ENCODE data around the gene CCDC197.
A peak's percentile ranks its signal among the peaks of the same experiment; 100 is the strongest.

CCDC197 gene

DNA sequence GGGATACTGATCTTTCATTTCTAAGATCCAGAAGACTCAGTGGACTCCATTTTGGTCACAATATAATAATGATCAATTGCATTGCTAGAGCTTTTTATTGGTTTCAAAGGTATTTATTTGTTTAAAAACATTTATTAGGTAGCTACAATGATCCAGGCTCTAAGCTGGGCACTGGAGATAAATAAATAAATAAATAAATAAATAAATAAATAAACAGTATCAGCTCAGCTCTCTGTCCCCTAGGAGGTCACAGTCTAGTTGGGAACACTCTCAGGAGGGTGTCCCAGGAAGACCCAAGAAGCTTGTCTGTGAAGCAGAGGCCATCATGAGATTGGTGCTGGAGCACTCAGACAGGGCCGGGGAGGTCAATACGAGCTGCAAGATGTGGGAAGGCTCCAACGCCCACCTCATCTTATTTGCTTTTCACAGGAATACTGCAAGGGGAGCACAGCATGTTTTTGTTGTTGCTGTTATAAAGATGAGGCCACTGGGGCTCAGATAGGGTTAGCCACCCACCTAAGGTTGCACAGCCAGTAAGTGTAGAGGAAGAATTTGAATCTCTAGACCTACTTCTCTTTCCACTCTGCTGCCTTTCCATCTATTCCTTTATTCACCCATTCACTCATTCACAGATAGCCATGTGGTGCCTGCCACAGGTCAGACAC, 36.2 kb upstream of the CCDC197 start:
- no peak for DNase-seq (ENCODE audit: low read depth, low spot score)

DNA sequence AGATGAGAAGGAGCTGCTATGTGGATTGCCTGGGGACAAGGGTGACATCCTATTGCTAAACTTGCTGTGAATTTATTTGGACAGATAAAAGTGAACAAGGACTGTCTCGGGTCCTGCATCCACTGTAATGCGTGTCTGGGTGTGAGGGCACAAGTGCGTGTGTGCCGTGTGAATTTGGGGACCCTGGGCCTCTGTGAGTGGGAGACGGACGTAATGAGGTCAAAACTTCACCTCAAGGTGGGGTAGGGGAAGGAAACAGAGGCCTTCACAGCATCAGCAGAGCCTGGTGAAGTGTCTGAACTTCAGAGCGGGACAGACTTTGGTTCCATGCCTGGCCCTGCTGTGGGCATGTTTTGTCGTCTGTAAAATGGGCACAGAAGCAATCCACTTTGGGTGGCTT, 35.5 kb upstream of the CCDC197 start:
- no peak for DNase-seq (ENCODE audit: low read depth, low spot score)

DNA sequence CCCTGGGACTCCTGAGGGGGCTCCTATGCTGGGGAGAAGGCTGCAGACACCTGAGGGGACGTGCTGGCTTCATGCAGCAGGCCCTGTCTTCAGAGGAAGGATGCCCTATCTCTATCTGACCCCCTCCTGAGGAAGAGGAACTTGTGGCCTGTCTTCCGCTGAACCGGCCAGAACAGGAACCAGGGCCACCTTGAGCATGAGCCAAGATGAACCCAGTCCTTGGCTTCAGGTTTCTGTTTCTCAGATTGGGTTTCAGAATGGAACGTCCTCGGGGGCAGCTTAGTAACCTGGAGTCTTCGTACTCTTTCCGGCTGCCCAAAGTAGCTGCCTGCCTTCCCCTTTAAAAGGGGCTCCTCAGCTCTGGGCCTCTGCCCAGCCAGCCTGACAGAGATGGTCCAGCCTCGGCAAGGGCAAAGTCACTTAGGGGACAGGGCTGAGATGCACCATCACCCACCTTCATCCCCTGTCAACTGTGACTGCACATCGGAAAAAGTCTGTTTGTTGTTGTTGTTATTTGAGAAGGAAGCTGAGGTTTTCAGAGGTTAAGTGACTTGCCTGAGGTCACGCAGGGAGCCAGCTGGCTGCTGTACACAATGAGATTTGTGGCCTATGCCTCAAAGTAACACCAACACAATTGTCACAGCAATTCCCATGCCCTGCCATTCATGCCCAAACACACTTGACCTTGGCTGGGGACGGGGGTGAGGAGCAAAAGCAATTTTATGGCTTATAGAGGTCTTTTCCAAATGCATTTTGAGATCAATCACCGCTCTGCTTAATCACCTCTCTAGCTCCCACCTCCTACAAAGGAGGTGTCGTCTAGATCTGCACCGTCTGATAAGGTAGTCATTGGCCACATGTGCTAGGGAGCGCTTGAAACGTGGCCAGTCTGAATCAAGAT, 34.1 kb upstream of the CCDC197 start:
- DNase-seq (ENCODE audit: low read depth, low spot score), result no peak

DNA sequence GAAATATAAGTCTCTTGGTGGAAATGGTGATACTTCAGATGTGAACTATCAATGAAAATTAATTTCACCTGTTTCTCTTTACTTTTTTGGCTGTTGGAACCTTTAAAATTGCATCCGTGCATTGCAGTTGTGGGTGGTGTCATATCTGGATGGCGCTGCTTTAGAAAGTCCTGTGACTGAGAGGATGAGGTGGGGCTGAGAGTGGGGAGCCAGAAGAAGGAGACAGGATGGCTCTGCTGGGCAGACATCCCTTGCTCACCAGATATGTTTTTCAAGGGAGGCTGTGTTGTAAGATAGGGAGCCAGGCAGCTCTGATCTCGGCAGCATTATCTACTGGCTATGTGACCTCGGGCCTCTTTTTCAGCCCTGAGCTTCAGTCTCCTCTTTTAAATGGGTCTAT, 33.4 kb upstream of the CCDC197 start:
- no peak for DNase-seq (ENCODE audit: low read depth, low spot score)

DNA sequence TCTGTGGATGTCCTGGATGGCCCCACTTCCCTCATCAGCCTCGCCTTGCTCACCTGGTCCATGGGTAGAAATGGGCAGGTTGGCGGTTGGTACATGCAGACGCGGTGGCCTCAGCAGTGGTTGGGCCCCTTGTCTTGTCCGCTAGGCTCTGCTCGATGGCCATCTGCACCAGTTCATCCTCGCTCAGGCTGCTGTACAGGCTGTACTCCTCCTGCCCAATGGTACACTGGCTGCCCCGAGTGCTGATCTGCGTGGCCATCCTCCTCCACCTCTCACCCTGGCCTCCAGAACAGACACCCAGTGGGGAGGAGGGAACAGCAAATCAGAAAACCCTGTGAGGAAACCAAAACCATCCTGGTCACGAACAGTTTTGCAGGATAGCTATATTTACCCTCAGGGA, 32.8 kb upstream of the CCDC197 start:
- no peak for DNase-seq (ENCODE audit: low read depth, low spot score)

DNA sequence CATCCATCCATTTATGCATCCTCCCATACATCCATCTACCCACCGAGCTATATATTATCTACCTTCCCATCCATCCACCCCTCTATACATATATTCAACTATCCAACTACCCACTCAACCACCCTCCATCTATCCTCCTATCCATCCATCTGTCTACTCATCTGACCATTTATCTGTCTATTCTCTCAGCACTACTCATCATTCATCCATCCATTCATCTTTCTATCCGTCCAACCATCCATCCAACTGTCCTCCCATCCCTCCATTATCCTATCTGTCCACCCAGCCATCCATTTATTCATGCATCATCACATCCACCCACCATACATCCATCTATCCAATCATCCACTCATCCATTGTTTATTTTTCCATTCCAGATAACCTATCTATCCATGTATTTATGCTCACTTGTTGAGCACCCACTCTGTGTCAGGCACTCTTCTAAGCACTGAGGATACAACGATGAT, 32.2 kb upstream of the CCDC197 start:
- no peak for DNase-seq (ENCODE audit: low read depth, low spot score)

DNA sequence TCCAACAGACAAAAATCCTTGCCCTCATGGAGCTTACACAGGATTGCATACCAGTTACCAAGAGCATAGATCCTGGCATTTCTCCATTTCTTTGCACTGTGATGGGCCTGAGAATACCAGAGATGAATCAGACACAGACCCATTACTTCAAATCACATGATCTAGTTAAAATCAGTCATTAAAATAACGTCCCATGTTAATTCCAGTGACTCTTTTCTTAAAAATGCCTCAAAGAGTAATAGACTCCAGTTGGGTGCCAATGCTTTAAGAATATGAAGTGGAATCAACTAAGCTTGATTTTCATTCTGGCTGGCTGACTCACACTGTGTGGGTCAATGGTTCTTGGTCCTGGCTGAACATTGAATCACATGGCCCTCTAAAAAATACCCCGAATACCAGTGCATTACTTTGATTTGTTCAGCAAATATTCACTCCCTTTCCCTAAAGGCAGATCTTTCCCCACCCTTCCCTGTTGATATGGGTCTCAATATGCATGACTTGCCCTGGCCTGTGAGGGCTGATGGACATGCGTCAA, 31.7 kb upstream of the CCDC197 start:
- no peak for DNase-seq (ENCODE audit: low read depth, low spot score)

DNA sequence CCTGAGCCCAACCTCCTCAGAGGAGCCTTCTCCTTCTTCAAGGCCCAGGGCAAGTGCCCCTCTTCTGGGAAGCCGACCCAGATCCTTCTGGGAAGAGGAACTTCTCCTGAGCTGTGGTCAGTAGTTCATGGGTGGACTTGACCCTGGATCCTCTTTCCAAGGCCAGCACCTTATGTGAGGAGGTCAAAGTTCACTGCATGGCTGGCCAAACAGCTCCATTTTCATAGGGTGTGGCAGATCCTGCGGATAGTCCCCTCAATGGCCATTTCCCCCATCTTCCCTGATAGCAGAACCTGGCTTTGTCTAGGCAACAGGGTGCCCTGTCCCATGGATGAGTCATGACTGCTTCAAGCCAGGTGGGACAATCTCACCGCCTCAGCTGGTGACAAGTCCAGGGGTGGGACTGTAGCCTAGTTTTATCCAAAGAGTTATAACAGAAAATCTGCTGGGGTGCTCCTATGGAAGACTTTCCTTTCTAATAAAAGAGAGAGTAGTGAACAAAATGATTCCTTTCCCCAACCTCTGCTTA, 31.1 kb upstream of the CCDC197 start:
- DNase-seq (ENCODE audit: low read depth, low spot score), result no peak

DNA sequence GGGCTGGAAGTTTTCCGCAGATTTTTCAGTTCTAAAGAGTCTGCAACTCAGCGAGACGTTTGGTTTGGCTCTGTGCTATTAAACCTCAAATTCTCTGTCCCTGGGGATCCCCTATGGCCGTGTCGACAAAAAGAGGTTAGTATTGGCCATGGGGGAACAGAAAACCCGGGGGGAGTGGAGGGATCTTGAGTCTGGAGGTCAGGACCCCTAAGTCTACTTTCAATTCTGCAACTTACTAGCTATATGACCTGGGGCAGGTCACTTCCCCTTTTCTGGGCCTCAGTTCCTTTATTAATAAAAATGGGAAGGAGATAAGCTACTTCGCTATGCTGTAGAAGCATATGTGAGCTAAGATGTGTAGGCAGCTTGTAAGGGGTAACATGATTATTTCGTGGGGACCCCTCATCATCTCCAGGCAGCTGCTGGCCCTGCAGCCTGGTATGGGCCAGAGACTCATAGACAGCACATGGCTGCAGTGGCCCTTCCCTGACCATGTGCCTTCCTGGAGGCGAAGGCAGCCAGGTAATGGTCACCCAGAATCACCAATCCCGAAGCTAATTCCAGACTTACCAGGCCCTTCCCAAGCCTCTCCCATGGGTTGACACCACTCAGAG, 29.4 kb upstream of the CCDC197 start:
- DNase-seq (ENCODE audit: low read depth, low spot score), result no peak

DNA sequence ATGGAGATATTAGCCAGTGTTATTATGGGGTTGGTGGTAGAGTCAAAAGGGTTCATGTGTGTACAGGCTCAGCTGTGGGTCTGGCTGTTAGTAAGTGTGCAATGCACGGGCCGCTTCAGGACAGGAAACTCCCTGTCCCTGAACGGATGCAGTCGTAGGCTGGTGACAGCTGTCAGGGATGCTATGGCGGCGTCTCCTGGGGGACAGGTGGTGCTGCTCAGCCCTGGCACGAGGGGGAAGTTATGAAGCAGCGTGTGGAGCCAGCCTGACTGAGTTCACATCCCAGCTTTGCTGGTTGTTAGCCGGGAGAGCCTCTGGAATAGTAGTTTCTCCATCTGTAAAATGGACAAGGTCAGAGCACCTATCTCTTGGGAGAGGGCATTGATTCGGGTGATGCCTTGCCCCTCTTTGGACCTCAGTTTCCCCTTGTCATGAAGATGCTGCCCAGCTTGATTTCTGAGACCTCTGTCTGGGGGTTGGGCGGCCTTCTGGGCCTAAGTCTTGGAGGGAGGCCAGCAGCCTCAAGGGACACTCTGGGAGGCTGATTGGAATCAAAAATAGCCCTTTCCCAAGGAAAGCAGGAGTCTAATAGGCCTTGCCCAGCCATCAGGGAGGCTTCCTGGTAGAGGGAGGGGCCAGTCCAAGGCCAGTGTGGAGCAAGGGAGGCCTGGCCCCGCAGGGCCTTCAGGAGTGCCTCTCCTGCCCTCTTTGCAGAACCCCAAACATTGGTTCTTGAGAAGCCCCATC, 27.8 kb upstream of the CCDC197 start:
- no peak for DNase-seq (ENCODE audit: low read depth, low spot score)

DNA sequence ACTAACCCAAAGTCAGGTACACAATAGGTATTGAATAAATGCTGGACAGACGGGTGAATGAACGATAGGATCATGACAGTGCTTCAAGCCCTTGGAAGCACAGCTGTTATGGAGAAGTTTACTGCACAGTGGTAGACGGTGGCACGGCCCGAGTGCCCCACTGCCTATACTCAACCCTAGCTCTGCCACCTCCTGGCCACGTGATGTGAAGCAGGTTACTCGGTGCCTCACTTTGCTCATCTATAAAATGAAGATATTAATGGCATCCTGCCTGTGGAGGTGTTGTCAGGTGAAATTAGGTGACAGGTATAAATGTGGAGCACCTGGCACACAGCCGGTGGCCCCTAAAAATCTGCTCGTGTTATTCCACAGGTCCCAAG, 26.5 kb upstream of the CCDC197 start:
- peak; percentile 38 for DNase-seq (ENCODE audit: low read depth, low spot score)

DNA sequence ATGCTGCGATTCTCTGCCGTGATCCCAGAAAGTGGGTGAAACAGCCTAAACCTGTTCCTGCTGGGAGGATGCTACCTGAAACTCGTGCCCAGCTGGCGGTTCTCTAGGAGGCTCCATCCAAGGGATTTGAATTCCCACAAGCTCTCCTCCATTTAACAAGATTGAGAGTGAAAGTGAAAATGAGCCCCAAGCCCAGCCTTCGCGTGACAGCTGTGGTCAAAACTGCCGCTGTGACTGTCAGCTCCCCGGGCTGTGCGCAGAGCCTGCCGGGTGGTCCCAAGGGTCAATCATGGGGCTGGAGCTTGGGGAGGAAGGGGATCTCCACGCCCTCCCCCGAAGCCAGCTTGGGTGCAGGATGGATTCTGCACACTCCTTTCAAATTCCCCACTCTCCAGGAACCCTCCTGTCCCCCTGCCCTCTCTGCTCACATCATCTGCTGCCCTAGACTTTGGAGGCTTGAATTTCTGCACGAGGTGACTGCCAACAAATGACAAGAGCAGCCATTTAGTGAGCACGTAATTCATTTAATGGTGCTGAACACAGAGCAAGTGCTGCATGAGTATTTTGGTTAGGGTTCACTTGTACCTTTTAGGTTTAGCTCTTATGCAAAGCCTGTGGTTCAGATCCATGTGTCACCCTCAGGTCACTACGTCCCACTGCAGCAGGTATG, 26.0 kb upstream of the CCDC197 start:
- DNase-seq (ENCODE audit: low read depth, low spot score), result peak; percentile 46

DNA sequence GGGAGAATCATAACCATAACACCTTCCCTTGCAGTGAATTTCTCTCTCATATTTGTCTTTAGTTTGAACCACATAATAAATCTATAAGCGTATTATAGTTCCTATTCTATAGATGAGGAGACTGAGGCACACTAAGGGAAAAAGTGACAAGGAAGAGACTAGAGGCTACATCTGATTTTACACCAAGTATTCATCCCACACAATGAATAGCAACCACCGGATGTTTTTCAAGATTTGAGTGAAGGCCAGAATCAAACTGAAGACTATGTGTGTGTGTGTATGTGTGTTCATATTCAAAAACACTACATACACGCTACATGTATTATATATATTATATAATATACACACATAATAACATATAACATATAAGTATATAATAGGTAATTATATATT, 25.5 kb upstream of the CCDC197 start:
- no peak for DNase-seq (ENCODE audit: low read depth, low spot score)

DNA sequence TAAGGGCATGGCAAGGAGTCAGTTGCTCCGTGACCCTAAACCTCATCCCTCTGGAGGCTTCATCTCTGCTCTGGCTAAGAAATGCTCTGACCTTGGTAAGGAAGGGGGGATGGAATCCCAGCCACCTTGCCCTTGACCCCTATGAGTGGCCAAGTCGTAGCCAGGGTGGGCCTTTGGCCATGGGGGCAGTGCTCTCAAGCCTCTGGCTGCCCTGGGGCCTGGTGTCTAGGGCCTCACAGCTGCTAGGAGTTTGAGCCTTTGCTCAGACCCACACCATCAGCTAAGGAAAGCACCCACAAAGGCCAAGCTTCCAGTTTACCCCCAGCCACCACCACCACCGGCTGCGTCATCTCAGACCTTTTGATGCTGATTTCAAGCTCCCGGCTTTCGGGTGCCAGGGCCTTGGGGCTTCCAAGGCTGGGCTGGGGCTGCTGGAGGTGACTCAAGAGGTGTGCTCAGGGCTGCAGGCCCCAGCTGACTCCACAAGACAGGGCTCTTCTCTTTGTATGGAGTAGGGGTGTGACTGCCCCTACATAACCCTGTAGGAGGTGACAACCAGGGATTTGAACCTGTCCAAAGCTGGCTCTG, 24.4 kb upstream of the CCDC197 start:
- no peak for DNase-seq (ENCODE audit: low read depth, low spot score)

DNA sequence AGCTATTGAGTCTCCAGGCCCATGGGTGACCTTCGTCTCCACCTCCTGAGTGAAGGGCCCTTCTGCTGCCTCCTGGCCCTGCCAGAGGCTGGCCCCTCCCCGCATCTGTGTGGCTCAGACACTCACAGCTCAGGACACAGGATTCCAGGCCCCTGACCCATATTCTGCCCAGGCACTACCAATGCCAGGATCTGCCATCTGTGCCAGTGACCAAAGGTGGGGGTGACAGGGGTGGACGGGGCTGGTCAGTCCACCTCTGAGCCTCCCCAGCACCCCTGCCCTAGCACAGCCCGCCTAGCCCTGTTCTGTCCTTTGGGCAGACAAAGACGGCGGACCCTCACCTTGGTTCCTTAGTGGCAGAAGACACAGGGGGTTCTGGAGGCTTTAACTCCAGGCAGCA, 23.5 kb upstream of the CCDC197 start:
- DNase-seq (ENCODE audit: low read depth, low spot score), result no peak

DNA sequence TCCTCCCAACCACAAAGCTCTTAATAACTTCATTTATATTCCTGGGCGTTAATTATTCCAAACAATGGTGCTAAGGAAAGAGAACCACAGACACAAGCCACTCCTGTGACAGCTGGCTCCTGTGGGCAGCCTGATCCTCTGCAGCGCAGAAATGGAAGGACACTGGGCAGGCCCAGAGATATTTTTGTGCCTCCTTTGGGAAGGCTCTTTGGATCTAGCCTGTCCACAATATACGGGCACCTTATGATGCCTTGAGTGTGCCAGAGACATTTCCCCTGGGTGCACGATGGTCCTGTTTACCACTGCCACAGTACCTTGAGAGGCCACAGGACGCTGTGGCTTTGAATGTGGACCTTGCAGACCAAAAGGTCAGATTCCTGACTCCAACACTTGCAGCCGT, 22.8 kb upstream of the CCDC197 start:
- no peak for DNase-seq (ENCODE audit: low read depth, low spot score)

DNA sequence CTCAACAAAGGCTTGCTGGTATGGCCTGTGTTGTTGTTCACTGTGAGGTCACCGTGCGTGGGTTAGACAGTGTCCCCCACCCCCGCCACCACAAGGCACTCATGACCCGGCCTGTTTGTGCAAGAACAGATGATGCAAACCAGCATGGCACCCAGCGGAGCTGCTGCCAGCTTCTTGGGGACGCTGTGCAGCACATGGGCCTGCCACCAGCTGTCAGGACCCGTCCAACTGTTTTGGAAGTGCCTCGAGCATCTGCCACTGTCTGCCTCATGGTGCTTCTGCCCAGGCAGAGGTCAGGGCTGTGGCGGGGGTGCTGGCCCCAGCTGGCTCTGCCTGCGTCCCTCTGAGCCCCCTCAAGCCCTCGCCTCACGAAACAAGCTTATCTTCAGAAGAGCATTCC, 22.3 kb upstream of the CCDC197 start:
- DNase-seq (ENCODE audit: low read depth, low spot score), result no peak

DNA sequence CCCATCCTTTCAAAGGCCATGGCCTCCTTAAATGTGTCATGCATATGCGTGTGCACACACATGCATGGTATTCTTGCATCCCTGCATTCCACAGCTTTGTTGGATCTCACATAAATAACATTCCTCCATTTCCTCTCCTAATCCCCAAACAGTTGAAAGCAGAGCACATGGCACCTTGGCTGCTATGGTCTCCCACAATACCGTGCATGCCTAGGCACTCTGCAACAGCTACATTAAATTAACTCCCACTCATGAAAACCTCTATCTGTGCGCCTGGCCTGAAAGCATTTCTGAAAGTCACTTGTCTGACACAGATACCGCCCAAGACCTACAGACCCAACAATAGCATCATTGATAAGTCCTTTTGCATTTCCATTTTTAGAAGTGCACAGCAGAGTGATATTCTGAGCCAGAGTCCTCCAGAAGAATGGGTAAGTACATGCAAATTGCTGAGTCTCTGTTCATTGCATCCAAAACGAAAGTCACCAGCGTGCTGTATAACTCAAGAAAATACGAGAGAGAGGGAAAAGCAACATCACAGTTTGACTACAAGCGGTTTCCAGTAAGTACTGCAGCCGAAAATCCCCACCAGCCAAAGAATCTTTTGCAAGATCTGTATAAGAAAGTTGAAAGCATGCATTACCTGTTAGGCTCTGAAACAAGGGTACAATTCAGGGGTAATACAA, 21.2 kb upstream of the CCDC197 start:
- DNase-seq (ENCODE audit: low read depth, low spot score), result no peak

DNA sequence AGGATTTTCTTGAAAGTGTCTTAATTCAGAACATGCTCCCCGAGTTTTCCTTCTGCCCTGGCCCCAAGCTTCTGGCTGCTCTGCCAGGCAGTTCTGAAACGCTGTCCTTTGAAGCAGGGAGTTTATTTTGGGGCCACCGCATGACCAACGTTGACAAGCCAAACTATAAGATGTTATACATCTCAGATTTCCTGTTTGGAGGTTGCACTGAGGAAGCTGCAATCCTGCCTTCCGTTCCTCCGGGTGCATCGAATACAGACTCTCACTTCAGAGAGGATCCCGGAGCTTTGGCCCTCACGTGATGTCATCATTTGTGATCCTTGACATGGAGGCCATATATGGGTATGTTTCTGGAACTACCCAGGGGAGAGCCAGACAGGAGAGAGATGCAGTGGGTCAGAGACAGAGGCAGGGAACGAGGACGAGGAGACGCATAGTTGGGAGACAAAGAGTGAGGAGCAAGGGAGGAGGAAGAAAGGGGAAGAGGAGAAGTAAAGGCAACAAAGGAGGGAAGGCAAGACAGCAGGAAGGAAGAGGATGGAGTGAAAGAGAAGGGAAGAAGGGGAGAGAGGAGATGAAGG, 20.5 kb upstream of the CCDC197 start, which contains the start of gene ASB2:
Gene ASB2 (minus strand): TSS at position 94 of the 581 bp plus-strand sequence. CDS start 12,031 bp downstream, outside the sequence.
- DNase-seq (ENCODE audit: low read depth, low spot score), result no peak
